H1 (cell line): ENCODE measurements around the gene FAM76B. TPM values are rescaled to one million over a fixed set of nuclear protein-coding genes. Genes with fewer than 3 reads are reported as not detected.

Source experiments
- NANOG ChIP-seq: IDR thresholded peaks from 2 replicates; pipeline ENCODE4 v1.6.1; 2011; ENCODE audit warnings: low read length, low read depth, mild to moderate bottlenecking, inconsistent platforms; ENCODE audit not compliant: insufficient read depth, poor library complexity, severe bottlenecking
- RFX5 ChIP-seq: IDR thresholded peaks from 2 replicates; pipeline ENCODE4 v1.6.1; 2011; ENCODE audit warnings: low read depth, low read length, improper control_type of control experiment, borderline replicate concordance
- TAF7 ChIP-seq: optimal IDR thresholded peaks from 2 replicates; pipeline ENCODE3; 2011; ENCODE audit warnings: low read depth, mild to moderate bottlenecking, inconsistent platforms, low read length, moderate library complexity, borderline replicate concordance
- polyA plus RNA-seq, 7 experiments: library from polyadenylated mRNA; depleted of rRNA in 3 of 7; stranded (reverse) in 5 of 7; unstranded in 2 of 7; fragments of >200 nt in 5 of 7; fragments of 200-250 nt in 2 of 7; gene quantifications; 1 replicate in 5 of 7; 2 replicates in 1 of 7; 4 replicates in 1 of 7; pipeline versions ENCODE4 v1.2.1 to v1.2.3, GENCODE V29; 2011 to 2013; ENCODE audit warnings: missing spikeins in 2 of 7, mixed read lengths in 2 of 7
- total RNA-seq: library from RNA; stranded (reverse); fragmentation: NEBNext Ultra II Directional; extraction: Animal tissue kit (Norgen Biotek cat#: 25700); gene quantifications from 2 replicates; pipeline ENCODE4 v1.2.1, GENCODE V29; 2021
- TF ChIP-seq, protein P1 (sequence below): IDR thresholded peaks from 2 replicates; pipeline ENCODE4 v1.6.1; 2011; ENCODE audit warnings: low read depth, mild to moderate bottlenecking, low read length; ENCODE audit not compliant: insufficient read depth
- TF ChIP-seq, protein P2 (sequence below), 3 experiments: IDR thresholded peaks; 1 replicate in 2 of 3; 2 replicates in 1 of 3; pipeline versions ENCODE4 v1.5.1 to v1.6.1; 2011; ENCODE audit warnings: low read length in 3 of 3, mild to moderate bottlenecking in 3 of 3, inconsistent platforms in 2 of 3, low read depth in 1 of 3, moderate library complexity in 1 of 3; ENCODE audit not compliant: insufficient read depth in 1 of 3; ENCODE audit errors: control extremely low read depth in 1 of 3

FAM76B gene
- total and polyA plus RNA-seq, 2 of the 8 experiments (the other 6 are each of a cell fraction or from before 2014, with no cell fraction given) = 11.0 to 22.3 TPM

DNA sequence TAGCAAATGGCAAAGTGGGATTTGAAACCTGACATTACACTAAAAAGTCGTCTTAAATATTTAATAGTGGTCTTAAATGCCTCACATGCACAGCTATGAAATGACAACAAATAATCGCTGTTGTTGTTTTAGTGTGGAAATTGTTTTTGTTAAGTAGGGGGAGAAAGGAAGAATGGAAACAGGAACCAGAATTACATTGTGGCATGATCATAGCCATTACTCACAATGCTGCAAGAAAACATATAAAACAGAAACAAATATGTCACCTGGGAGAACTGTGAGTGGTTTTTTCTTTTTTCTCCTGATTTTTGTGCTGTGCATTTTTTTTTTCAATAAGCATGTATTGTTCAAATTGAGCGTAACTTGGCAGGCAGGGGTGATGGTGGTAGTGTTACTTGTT is 22.9 kb downstream of the FAM76B start (continued):
- TF ChIP-seq, protein P1, sequence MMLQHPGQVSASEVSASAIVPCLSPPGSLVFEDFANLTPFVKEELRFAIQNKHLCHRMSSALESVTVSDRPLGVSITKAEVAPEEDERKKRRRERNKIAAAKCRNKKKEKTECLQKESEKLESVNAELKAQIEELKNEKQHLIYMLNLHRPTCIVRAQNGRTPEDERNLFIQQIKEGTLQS = no peak
- TF ChIP-seq RFX5 (no peak), TAF7 (no peak), NANOG (no peak)
- TF ChIP-seq, protein P2, sequence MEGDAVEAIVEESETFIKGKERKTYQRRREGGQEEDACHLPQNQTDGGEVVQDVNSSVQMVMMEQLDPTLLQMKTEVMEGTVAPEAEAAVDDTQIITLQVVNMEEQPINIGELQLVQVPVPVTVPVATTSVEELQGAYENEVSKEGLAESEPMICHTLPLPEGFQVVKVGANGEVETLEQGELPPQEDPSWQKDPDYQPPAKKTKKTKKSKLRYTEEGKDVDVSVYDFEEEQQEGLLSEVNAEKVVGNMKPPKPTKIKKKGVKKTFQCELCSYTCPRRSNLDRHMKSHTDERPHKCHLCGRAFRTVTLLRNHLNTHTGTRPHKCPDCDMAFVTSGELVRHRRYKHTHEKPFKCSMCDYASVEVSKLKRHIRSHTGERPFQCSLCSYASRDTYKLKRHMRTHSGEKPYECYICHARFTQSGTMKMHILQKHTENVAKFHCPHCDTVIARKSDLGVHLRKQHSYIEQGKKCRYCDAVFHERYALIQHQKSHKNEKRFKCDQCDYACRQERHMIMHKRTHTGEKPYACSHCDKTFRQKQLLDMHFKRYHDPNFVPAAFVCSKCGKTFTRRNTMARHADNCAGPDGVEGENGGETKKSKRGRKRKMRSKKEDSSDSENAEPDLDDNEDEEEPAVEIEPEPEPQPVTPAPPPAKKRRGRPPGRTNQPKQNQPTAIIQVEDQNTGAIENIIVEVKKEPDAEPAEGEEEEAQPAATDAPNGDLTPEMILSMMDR (IDR thresholded peaks at IDR 0.05; ENCODE audit: control extremely low read depth in 1 of 3, insufficient read depth in 1 of 3, low read depth in 1 of 3, low read length in 3 of 3) = no peak
- TF ChIP-seq, all 59 proteins: peak for 0
